HG02852 (cell line): ENCODE measurements around the gene LY6G6C.

Experiments
- ATAC-seq: cut with Tn5 transposase; IDR thresholded peaks from one replicate; pipeline ENCODE4 v1.9.1; 2021; ENCODE audit warnings: mild to moderate bottlenecking, moderate library complexity; ENCODE audit not compliant: unreplicated experiment

LY6G6C gene

GRCh38 chr6:31721351-31722020 is at the start of gene LY6G6C:
Gene LY6G6C (minus strand): TSS chr6:31721746. CDS start chr6:31721679, 67 bp downstream.
- ATAC-seq: no peak

- no peak for ATAC-seq
These were observed 49.3 kb upstream of the LY6G6C start for GRCh38 chr6:31770860-31771259.

GRCh38 chr6:31769684-31770371 is 48.3 kb upstream of the LY6G6C start:
- ATAC-seq: no peak

GRCh38 chr6:31768363-31769257 is 47.1 kb upstream of the LY6G6C start:
- ATAC-seq: no peak

GRCh38 chr6:31767096-31767645 is 45.6 kb upstream of the LY6G6C start:
- no peak for ATAC-seq

- ATAC-seq: no peak
These were observed 44.6 kb upstream of the LY6G6C start for GRCh38 chr6:31765910-31766794.

GRCh38 chr6:31765559-31765909 is 44.0 kb upstream of the LY6G6C start:
- ATAC-seq: no peak

GRCh38 chr6:31764198-31764597 is 42.7 kb upstream of the LY6G6C start:
- no peak for ATAC-seq

- ATAC-seq: no peak
These were observed 42.0 kb upstream of the LY6G6C start for GRCh38 chr6:31763619-31763940.

GRCh38 chr6:31762878-31763618 is 41.5 kb upstream of the LY6G6C start:
- no peak for ATAC-seq

GRCh38 chr6:31762356-31762755 is 40.8 kb upstream of the LY6G6C start, which contains the start of gene SAPCD1:
Gene SAPCD1 (plus strand): TSS chr6:31762656. CDS start chr6:31763055, 399 bp downstream.
- no peak for ATAC-seq

- ATAC-seq: no peak
These were observed 39.8 kb upstream of the LY6G6C start for GRCh38 chr6:31761343-31761742.

GRCh38 chr6:31760790-31761189 is 39.2 kb upstream of the LY6G6C start:
- ATAC-seq: no peak

GRCh38 chr6:31758281-31758680 is 36.7 kb upstream of the LY6G6C start:
- ATAC-seq: no peak

GRCh38 chr6:31752739-31753319 is 31.3 kb upstream of the LY6G6C start:
- ATAC-seq: no peak

GRCh38 chr6:31750411-31751022 is 29.0 kb upstream of the LY6G6C start:
- no peak for ATAC-seq

- no peak for ATAC-seq
These were observed 27.9 kb upstream of the LY6G6C start for GRCh38 chr6:31749301-31750036.

- no peak for ATAC-seq
These were observed 22.9 kb upstream of the LY6G6C start for GRCh38 chr6:31744422-31744821.
